Tibial nerve (tissue), 3 donors: ENCODE data around the gene MYO1A.

Experiments
- CTCF ChIP-seq, 5 experiments: fragments of 200-600 bp in 3 of 5; fragments of 450-650 bp in 2 of 5; sonication (generic) in 3 of 5; IDR thresholded peaks; one replicate each; pipeline ENCODE4 v1.5.1; 2016 to 2019; ENCODE audit warnings: antibody characterized with exemption in 5 of 5, mild to moderate bottlenecking in 3 of 5, moderate library complexity in 2 of 5
- POLR2A ChIP-seq, 2 donors: fragments of 450-650 bp; IDR thresholded peaks; one replicate each; pipeline ENCODE4 v1.6.1; 2017; ENCODE audit warnings: antibody characterized with exemption in 2 of 2, mild to moderate bottlenecking in 2 of 2, moderate library complexity in 2 of 2

- TF ChIP-seq POLR2A (IDR thresholded peaks at IDR 0.05) (no peak), CTCF (IDR thresholded peaks at IDR 0.05) (no peak)
These were observed 62.9 kb downstream of the MYO1A start for GRCh38 chr12:56987011-56987410.
